CD14-positive monocyte (primary cell): ENCODE results near the gene NOM1. TPM values are rescaled to one million over a fixed set of nuclear protein-coding genes. Genes with fewer than 3 reads are reported as not detected.

Experiments
- DNase-seq, 3 donors: peaks; one replicate each; pipeline ENCODE4 v3.0.0-alpha.2; 2011 to 2022
- H2AFZ ChIP-seq: 2 replicates; pipeline ENCODE4 v1.6.0; 2012; ENCODE audit warnings: mild to moderate bottlenecking, low read depth, low read length, inconsistent platforms; ENCODE audit not compliant: insufficient read depth, poor library complexity, severe bottlenecking
- H3K27ac ChIP-seq, 2 donors: 1 replicate in 1 of 2; 2 replicates in 1 of 2; pipeline ENCODE4 v1.5.1; 2012 to 2013; ENCODE audit warnings: low read length in 2 of 2, control low read depth in 1 of 2, inconsistent platforms in 1 of 2, low read depth in 1 of 2, mild to moderate bottlenecking in 1 of 2
- H3K27me3 ChIP-seq, 2 donors: one replicate each; pipeline versions ENCODE4 v1.6.0 to v1.6.1; 2011 to 2013; ENCODE audit warnings: low read length in 2 of 2; ENCODE audit not compliant: control insufficient read depth in 2 of 2, insufficient read depth in 2 of 2
- H3K36me3 ChIP-seq, 2 donors: replicated peaks in 1 of 2; 1 replicate in 1 of 2; 2 replicates in 1 of 2; pipeline versions ENCODE4 v1.5.1 to v1.6.1; 2012 to 2013; ENCODE audit warnings: low read length in 2 of 2, control low read depth in 1 of 2, inconsistent platforms in 1 of 2, mild to moderate bottlenecking in 1 of 2; ENCODE audit not compliant: insufficient read depth in 2 of 2, control insufficient read depth in 1 of 2
- H3K4me1 ChIP-seq, 2 donors: 1 replicate in 1 of 2; 2 replicates in 1 of 2; pipeline versions ENCODE4 v1.5.1 to v1.6.1; 2012 to 2013; ENCODE audit warnings: low read length in 2 of 2, control low read depth in 1 of 2, inconsistent platforms in 1 of 2, mild to moderate bottlenecking in 1 of 2, moderate library complexity in 1 of 2; ENCODE audit not compliant: insufficient read depth in 2 of 2, control insufficient read depth in 1 of 2
- H3K4me2 ChIP-seq: replicated peaks from 2 replicates; pipeline ENCODE3; 2012; ENCODE audit warnings: low read length, moderate library complexity, mild to moderate bottlenecking; ENCODE audit not compliant: poor library complexity, severe bottlenecking; ENCODE audit errors: extremely low read depth
- H3K4me3 ChIP-seq, 3 experiments: fragments of 200-600 bp in 1 of 3; sonication (generic) in 1 of 3; replicated peaks in 1 of 3; 1 replicate in 2 of 3; 2 replicates in 1 of 3; pipeline ENCODE4 v1.5.1; 2011 to 2013; ENCODE audit warnings: low read length in 3 of 3, mild to moderate bottlenecking in 3 of 3, control low read depth in 2 of 3, low read depth in 2 of 3, inconsistent platforms in 1 of 3, moderate library complexity in 1 of 3
- H3K79me2 ChIP-seq: 2 replicates; pipeline ENCODE4 v1.6.0; 2012; ENCODE audit warnings: mild to moderate bottlenecking, control low read depth, inconsistent platforms, low read length, moderate library complexity; ENCODE audit not compliant: insufficient read depth
- H3K9ac ChIP-seq: 2 replicates; pipeline ENCODE4 v1.6.0; 2017; ENCODE audit warnings: low read length, mild to moderate bottlenecking; ENCODE audit not compliant: insufficient read depth, poor library complexity, severe bottlenecking
- H3K9me3 ChIP-seq, 2 donors: replicated peaks in 1 of 2; 1 replicate in 1 of 2; 2 replicates in 1 of 2; pipeline versions ENCODE4 v1.5.1 to v1.6.1; 2012 to 2013; ENCODE audit warnings: low read length in 2 of 2, control low read depth in 1 of 2; ENCODE audit not compliant: control insufficient read depth in 1 of 2, insufficient read depth in 1 of 2
- H4K20me1 ChIP-seq: 2 replicates; pipeline ENCODE4 v1.6.0; 2012; ENCODE audit warnings: mild to moderate bottlenecking, low read length, control low read depth, moderate library complexity; ENCODE audit not compliant: insufficient read depth
- H3K27ac Mint-ChIP-seq, 7 donors: one replicate each; pipeline ENCODE4 v1.8.0; 2020; ENCODE audit warnings: mild to moderate bottlenecking in 7 of 7, mixed read lengths in 7 of 7, moderate library complexity in 6 of 7, inconsistent platforms in 2 of 7
- H3K27me3 Mint-ChIP-seq, 3 donors: one replicate each; pipeline ENCODE4 v1.8.0; 2021 to 2022; ENCODE audit warnings: low read depth in 3 of 3, mild to moderate bottlenecking in 3 of 3, mixed read lengths in 3 of 3, moderate library complexity in 3 of 3, inconsistent platforms in 1 of 3
- H3K36me3 Mint-ChIP-seq, 2 donors: one replicate each; pipeline ENCODE4 v1.8.0; 2020; ENCODE audit warnings: mixed read lengths in 2 of 2, inconsistent platforms in 1 of 2, mild to moderate bottlenecking in 1 of 2
- H3K4me1 Mint-ChIP-seq: one replicate; pipeline ENCODE4 v1.8.0; 2020; ENCODE audit warnings: mild to moderate bottlenecking, mixed read lengths
- H3K4me3 Mint-ChIP-seq, 2 donors: one replicate each; pipeline ENCODE4 v1.8.0; 2020; ENCODE audit warnings: mild to moderate bottlenecking in 2 of 2, mixed read lengths in 2 of 2, moderate library complexity in 1 of 2
- H3K9me3 Mint-ChIP-seq, 7 donors: one replicate each; pipeline ENCODE4 v1.8.0; 2020 to 2022; ENCODE audit warnings: mixed read lengths in 7 of 7, mild to moderate bottlenecking in 6 of 7, moderate library complexity in 6 of 7, inconsistent platforms in 2 of 7
- WGBS: methylation state at CpG from one replicate; pipeline ENCODE4 v1.1.5; 2013; ENCODE audit warnings: missing lambda C conversion rate; ENCODE audit not compliant: insufficient coverage; 5-methylcytosine and 5-hydroxymethylcytosine counted together
- intact Hi-C, 2 donors: fragments of 100-400 bp; cut with micrococcal nuclease; formaldehyde crosslinking; loops; one replicate each; pipeline versions ENCODE4 v1.15.0 to v1.15.1; 2023
- polyA plus RNA-seq, 3 donors: library from polyadenylated mRNA; depleted of rRNA in 1 of 3; unstranded in 2 of 3; stranded (reverse) in 1 of 3; fragments of 300-500 nt in 2 of 3; fragments of >200 nt in 1 of 3; fragmentation: Illumina TruSeq in 2 of 3; gene quantifications; 1 replicate in 2 of 3; 2 replicates in 1 of 3; pipeline ENCODE4 v1.2.3, GENCODE V29; 2012 to 2021
- TF ChIP-seq, protein P1 (sequence below): fragments of 200-600 bp; IDR thresholded peaks from one replicate; pipeline ENCODE4 v1.8.0; 2022; ENCODE audit warnings: antibody characterized with exemption, mild to moderate bottlenecking

NOM1 gene
- polyA plus RNA-seq, 3 donors = 0.89 to 11.5 (median 1.9) TPM

DNA sequence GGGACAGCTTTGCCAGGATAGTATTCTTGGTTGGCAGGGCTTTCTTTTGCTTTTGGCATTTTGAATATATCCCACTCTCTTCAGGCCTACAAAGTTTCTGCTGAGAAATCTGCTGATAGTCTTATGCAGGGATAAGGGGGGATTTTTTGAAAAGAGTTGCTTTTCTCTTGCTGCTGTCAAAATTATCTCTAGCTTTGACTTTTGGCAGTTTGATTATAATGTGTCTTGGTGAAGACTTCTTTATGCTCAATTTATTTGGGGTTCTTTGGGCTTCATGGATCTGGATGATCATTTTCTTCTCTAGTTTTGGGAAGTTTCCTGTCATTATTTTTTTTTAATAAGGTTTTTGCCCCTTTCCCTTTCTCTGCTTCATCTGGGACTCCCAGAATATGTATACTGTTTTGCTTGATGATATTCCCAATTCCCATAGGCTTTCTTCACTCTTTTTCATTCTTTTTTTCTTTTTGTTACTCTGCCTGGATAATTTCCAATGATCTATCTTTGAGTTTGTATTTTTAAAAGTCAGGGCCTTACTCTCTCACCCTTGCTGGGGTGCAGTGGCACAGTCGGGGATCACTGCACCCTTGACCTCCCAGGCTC lies 29.6 kb downstream of the NOM1 start:
- Histone ChIP-seq H4K20me1 (no peaks in the 10 kb centered on the region), H3K9ac (no peak overlapping the region), H3K4me3 (no peak overlapping the region), H3K4me1 (no peaks in the 10 kb centered on the region), H3K27me3 (no peaks in the 10 kb centered on the region), H2AFZ (no peak overlapping the region), H3K27ac (no peak overlapping the region), H3K4me2 (no peak overlapping the region), H3K79me2 (no peaks in the 10 kb centered on the region), H3K9me3 (peaks cover 11 to 12% of the 10 kb centered on the region in 2 donors), H3K36me3 (no peaks in the 10 kb centered on the region)
- H3K27me3 Mint-ChIP-seq = peaks cover 0 to 8% (median 0%) of the 10 kb centered on the region in 3 donors
- TF ChIP-seq, protein P1, sequence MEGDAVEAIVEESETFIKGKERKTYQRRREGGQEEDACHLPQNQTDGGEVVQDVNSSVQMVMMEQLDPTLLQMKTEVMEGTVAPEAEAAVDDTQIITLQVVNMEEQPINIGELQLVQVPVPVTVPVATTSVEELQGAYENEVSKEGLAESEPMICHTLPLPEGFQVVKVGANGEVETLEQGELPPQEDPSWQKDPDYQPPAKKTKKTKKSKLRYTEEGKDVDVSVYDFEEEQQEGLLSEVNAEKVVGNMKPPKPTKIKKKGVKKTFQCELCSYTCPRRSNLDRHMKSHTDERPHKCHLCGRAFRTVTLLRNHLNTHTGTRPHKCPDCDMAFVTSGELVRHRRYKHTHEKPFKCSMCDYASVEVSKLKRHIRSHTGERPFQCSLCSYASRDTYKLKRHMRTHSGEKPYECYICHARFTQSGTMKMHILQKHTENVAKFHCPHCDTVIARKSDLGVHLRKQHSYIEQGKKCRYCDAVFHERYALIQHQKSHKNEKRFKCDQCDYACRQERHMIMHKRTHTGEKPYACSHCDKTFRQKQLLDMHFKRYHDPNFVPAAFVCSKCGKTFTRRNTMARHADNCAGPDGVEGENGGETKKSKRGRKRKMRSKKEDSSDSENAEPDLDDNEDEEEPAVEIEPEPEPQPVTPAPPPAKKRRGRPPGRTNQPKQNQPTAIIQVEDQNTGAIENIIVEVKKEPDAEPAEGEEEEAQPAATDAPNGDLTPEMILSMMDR = no peak
- H3K27ac Mint-ChIP-seq = no peak overlapping the region
- no peak for DNase-seq
- H3K4me1 Mint-ChIP-seq = no peaks in the 10 kb centered on the region
- peaks cover 8 to 31% of the 10 kb centered on the region in 2 donors for H3K36me3 Mint-ChIP-seq
- H3K9me3 Mint-ChIP-seq = peaks cover 10 to 33% (median 25%) of the 10 kb centered on the region in 7 donors
- 100% methylated on average over 1 of the region's 1 CpG for WGBS
- intact Hi-C loops = no loop called here
- H3K4me3 Mint-ChIP-seq = no peak overlapping the region

DNA sequence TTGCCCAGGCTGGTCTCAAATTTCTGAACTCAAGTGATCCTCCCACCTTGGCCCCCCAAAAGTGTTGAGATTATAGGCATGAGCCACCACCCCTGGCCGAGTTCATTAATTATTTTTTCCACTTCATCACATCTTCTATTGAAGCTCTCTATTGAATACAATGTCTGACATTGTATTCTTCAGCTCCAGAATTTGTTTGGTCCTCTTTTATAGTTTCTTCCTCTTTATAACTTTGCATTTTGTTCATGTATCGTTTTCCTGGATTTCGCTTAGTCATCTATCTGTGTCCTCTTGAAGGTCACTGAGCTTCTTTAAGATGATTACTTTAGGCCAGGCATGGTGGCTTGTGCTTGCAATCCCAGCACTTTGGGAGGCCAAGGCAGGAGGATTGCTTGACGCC lies 30.2 kb downstream of the NOM1 start:
- H3K9ac ChIP-seq = no peak overlapping the region
- no peak overlapping the region for H3K4me2 ChIP-seq
- H3K4me1 Mint-ChIP-seq = no peaks in the 10 kb centered on the region
- peaks cover 11 to 12% of the 10 kb centered on the region in 2 donors for H3K9me3 ChIP-seq
- intact Hi-C loops = no loop called here
- no peak overlapping the region for H3K4me3 Mint-ChIP-seq
- H3K36me3 ChIP-seq = no peaks in the 10 kb centered on the region
- H3K27me3 ChIP-seq = no peaks in the 10 kb centered on the region
- H3K4me1 ChIP-seq = no peaks in the 10 kb centered on the region
- H2AFZ ChIP-seq = no peak overlapping the region
- H3K36me3 Mint-ChIP-seq = peaks cover 6 to 31% of the 10 kb centered on the region in 2 donors
- no peak overlapping the region for H3K4me3 ChIP-seq
- H3K27me3 Mint-ChIP-seq = peaks cover 0 to 8% (median 1%) of the 10 kb centered on the region in 3 donors
- no peak overlapping the region for H3K27ac ChIP-seq
- H3K9me3 Mint-ChIP-seq = peaks cover 10 to 33% (median 25%) of the 10 kb centered on the region in 7 donors
- no peaks in the 10 kb centered on the region for H4K20me1 ChIP-seq
- H3K27ac Mint-ChIP-seq = no peak overlapping the region
- no peaks in the 10 kb centered on the region for H3K79me2 ChIP-seq
- DNase-seq = no peak
- TF ChIP-seq, protein P1 = no peak
- 70% methylated on average over 2 of the region's 4 CpGs for WGBS
